ENCODE measurements around the gene CPNE8.

- TF ChIP-seq MLLT1 (IDR thresholded peaks at IDR 0.05) (no peak), CTCF (IDR thresholded peaks at IDR 0.05 in 2 of 3, conservative IDR thresholded peaks at IDR 0.05 in 1 of 3; ENCODE audit: control insufficient read depth in 2 of 3, extremely low read depth in 1 of 3, insufficient read depth in 1 of 3, low read depth in 3 of 3, low read length in 3 of 3) (no peak), SP1 (IDR thresholded peaks at IDR 0.05; ENCODE audit: low read depth, low read length) (no peak), POLR2AphosphoS5 (IDR thresholded peaks at IDR 0.05; ENCODE audit: low read length) (no peak)
Observed at GRCh38 chr12:38930990-38931389, 25.6 kb upstream of the CPNE8 start.
